ENCODE results near the gene CACNA1C.

- TF ChIP-seq POLR2A (IDR thresholded peaks at IDR 0.05) (no peak), CTCF (IDR thresholded peaks at IDR 0.05) (no peak), EP300 (IDR thresholded peaks at IDR 0.05) (no peak)
These were observed 337.3 kb downstream of the CACNA1C start for GRCh38 chr12:2390133-2390532.

Data from tibial nerve (tissue), 4 donors.